A673 (cell line): ENCODE measurements around the gene SEC62.

Experiments used
- EZH2 ChIP-seq: fragments of 200-600 bp; sonication (generic); IDR thresholded peaks from 2 replicates; pipeline ENCODE4 v1.6.1; 2017; ENCODE audit warnings: borderline replicate concordance, low read depth, mild to moderate bottlenecking, mixed read lengths, antibody characterized with exemption, low read length; ENCODE audit not compliant: poor library complexity, severe bottlenecking
- TF ChIP-seq, protein P1 (sequence below): fragments of 300-800, 200-600 bp; sonication (generic); conservative IDR thresholded peaks from 2 replicates; pipeline ENCODE4 v1.5.1; 2017; ENCODE audit warnings: low read depth, mild to moderate bottlenecking, antibody characterized with exemption, low read length, moderate library complexity, mixed read lengths

- TF ChIP-seq, protein P1, sequence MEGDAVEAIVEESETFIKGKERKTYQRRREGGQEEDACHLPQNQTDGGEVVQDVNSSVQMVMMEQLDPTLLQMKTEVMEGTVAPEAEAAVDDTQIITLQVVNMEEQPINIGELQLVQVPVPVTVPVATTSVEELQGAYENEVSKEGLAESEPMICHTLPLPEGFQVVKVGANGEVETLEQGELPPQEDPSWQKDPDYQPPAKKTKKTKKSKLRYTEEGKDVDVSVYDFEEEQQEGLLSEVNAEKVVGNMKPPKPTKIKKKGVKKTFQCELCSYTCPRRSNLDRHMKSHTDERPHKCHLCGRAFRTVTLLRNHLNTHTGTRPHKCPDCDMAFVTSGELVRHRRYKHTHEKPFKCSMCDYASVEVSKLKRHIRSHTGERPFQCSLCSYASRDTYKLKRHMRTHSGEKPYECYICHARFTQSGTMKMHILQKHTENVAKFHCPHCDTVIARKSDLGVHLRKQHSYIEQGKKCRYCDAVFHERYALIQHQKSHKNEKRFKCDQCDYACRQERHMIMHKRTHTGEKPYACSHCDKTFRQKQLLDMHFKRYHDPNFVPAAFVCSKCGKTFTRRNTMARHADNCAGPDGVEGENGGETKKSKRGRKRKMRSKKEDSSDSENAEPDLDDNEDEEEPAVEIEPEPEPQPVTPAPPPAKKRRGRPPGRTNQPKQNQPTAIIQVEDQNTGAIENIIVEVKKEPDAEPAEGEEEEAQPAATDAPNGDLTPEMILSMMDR: no peak
- no peak for TF ChIP-seq EZH2
Observed at GRCh38 chr3:170016057-170016456, 49.5 kb downstream of the SEC62 start.
